Germinal center (tissue), 1 donor: ENCODE results near the gene MCAT.
"Not testable (repeated sequence)": the region's sequence is repeated elsewhere in the genome, so short reads cannot be mapped to it uniquely, and the experiment has no call there.

ENCODE experiments used
- DNase-seq: peaks from one replicate; pipeline ENCODE4 v3.0.0; 2012; ENCODE audit warnings: mixed read lengths, low spot score

MCAT gene

DNA sequence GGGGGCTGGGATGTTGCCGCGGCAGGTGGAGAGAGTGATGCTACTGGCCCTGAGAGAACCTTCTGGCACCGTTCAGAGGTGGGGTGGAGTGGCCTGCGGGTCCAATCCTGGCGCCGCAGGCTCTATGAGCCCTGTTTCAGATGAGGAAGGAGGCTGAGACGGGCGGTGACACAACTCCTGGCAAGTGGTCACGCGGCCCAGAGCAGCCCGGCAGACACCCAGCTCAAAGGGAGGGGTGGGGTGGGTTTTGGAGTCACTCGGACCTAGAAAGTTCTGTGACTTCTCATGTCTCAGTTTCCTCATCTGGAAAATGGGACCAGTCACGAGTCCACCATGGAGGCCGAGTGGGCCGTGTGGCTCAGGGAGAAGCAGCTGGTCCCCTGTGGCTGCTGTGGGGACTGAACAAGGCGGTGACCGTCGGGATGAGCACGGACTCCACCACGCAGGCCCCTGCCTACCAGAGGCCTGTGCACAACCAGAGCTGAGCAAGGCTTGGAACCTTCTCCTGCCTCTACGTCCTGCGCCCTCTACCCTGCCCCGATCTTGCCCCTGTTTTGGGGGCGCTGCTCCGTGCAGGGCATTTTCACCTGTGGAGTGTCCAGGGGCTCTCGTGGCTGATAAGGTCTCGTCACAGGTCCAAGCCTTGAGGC is 11.8 kb upstream of the MCAT start:
- no peak for DNase-seq

- no peak for DNase-seq
Observed at GRCh38 chr22:43153899-43154298, 10.7 kb upstream of the MCAT start.

DNA sequence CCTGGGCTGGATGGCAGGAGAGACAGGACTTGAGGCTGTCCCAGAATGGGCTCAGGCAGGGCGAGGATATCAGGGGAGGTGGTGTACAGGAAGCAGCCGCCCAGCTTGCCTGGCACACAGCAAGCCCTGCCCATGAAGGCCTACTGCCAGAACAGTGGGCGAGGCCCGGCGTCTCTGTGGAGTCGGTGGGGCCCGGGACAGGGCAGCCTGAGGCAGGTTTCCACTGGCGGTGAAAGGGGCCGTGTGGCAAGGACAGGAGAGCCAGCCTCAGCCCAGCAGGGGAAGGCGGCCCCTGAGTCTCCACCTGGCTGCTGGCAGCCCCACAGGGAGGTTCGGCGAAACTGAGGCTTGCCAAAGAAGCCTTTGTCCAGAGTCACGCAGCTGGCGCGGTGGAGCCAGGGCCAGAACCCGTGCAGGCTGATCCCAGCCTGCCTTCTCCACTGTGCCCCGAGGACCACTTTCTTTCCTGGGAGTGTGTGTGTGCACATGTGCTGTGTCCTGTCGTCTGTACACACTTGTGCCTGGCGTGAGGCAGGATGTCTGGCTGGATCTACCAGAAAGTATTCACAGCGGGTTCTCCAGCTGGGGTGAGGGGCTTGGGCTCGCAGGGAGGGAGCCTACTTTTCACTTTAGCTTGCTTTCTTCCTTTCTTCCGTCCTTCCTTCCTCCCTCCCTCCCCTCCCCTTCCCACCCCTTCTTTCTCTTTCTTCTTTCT is 9.3 kb upstream of the MCAT start:
- peak; percentile 67 for DNase-seq

DNA sequence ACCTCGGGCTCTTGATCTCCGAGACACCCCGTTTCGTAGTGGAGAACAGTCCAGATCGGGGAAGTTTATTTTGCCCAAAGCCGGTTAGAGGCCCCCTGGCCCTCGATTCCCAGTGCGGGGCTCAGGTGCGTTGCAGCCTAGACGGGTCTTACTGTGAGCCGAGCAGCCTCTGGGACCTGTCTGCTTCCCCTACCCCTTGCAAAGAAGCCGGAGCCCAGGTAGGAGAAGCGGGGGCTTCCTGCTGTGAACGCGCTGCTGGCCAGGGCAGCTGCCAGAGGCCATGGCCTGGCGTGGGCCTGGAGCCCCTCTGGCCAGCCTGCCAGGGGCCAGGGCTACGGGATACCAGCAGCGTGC is 8.8 kb upstream of the MCAT start:
- no peak for DNase-seq

- peak; percentile 83 for DNase-seq
Observed at GRCh38 chr22:43151251-43152002, 8.2 kb upstream of the MCAT start, which contains the start of gene TSPO. Gene TSPO, plus strand, starts transcription at chr22:43151559. Its CDS starts 7,680 bp downstream, at chr22:43159239.

GRCh38 chr22:43150731-43151206 is 7.6 kb upstream of the MCAT start:
- no peak for DNase-seq

GRCh38 chr22:43148581-43148980 is 5.4 kb upstream of the MCAT start:
- no peak for DNase-seq

- no peak for DNase-seq
Observed at GRCh38 chr22:43147821-43148220, 4.6 kb upstream of the MCAT start.

DNA sequence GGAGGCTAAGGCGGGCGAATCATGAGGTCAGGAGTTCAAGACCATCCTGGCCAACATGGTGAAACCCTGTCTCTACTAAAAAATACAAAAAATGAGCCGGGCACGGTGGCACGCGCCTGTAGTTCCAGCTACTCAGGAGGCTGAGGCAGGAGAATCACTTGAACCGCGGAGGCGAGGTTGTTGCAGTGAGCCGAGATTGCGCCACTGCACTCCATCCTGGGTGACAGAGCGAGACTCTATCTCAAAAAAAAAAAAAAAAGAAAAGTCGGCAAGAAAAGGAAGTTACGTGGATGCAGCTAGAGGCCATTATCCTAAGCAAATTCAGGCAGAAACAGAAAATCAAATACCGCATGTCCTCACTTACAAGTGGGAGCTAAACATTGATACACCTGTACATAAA is 3.1 kb upstream of the MCAT start:
- DNase-seq = not testable (repeated sequence)

GRCh38 chr22:43145371-43145770 is 2.2 kb upstream of the MCAT start:
- DNase-seq = not testable (repeated sequence)

DNA sequence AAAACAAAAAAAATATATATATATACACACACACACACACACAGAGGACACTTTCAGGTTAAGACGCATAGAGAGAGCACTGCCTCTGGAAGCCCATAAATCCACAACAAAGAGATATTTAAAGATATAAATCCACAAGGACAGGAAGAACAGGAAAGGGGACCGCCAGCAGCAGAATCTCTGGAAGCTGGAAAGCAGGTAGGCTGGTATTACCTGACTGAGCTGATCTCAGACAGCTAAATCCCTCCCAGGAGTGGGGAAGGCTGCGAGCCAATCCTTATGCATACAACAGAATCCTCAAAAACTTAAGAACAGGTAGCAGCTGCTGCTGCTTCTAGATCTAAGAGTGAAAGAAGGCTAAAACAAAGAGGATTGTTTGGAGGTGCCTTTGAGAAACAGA is 1.8 kb upstream of the MCAT start:
- DNase-seq = no peak

- DNase-seq = no peak
Observed at GRCh38 chr22:43136801-43137200, 6.4 kb downstream of the MCAT start.

DNA sequence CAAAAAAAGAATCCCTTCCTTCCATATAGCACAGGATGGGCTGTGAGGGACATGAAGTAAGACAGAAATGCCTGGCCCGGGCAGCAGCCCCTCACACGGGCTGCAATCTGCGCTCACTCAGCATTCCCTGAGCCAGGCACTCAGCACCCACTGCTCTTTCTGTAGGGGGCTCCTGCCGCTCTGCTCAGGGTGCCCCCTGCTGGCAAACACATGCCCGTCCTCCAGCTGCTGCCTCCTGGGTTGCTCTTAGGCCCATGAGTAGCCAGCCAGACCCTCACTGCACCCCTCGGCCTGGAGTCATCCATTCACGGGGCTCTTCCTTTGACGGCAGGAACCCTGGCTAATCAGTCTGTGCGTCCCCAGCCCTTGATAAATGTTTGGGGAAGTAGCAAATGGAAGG is 6.9 kb downstream of the MCAT start:
- peak; percentile 88 for DNase-seq

GRCh38 chr22:43135565-43135964 is 7.6 kb downstream of the MCAT start:
- DNase-seq = no peak

DNA sequence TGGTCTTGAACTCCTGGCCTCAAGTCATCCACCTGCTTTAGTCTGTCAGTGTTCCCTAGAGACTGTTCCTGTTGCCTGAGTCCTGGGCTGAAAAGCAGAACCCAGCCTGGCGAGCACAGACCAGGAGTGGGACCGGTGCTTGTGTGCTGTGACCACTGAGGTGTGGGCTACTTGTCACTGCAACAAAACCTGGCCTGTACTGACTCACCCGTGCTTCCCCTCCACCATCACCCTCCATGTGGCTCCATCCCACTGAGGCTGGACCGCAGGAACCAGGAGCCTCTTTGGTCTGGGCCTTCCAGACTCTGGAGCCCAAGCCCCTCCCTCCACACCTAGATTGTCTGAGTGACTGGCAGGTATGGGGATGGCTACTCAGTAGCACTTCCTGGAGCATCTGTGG is 8.6 kb downstream of the MCAT start:
- DNase-seq = no peak

DNA sequence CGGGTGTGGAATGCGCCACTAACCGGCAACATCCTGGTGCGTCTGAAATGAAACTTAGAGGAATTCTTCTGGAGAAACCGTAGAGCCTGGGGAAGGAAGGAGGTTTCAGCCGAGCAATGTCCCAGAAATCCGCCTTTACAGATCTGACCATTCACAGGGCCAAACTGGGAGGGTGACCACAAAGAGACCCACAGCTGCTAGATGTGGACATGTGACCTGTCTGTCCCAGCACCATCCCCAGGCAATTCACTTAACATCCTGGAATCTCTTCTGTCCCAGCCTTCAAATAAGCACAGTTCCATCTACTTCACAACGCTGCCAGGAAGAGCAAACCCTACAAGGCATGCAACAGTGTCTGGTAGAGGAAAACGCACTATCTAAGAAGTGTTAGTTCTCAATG is 9.8 kb downstream of the MCAT start:
- DNase-seq = no peak

DNA sequence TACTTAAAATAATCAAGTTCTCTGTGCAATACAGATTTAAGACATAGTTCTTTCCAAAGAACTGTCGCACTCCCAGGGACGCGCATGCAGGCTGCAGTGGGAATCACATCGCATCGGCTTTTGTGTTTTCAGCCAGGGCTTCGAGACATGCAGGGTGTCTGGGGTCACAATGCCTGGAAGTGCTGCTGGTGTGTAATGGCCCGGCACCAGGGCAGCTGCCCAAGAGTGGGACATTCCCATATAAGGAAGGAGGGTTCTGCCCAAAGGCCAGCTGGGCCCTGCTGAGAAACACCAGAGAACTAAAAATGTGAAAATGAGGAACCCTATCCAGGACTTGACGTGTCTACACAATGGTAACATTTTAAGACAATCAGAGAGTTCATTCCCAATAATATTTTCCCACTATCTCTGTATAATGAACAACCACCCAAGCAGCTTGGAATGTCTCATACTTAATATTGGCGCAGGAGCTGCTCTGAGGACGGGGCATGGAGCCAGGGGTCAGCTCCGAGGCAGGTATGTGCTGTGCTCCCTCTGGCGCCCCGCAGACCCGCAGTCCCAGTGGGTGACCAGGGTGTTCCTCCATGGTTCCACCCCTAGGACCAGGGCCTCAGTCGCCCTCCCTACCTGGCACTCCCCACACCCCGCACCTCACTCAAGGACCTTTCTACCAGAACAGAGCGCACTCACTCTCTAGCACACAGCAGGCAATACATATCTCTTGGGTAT is 11.3 kb downstream of the MCAT start:
- DNase-seq = no peak

- no peak for DNase-seq
Observed at GRCh38 chr22:43129426-43130425, 13.5 kb downstream of the MCAT start.

- DNase-seq = no peak
Observed at GRCh38 chr22:43128928-43129424, 14.2 kb downstream of the MCAT start.

- DNase-seq = no peak
Observed at GRCh38 chr22:43128116-43128515, 15.1 kb downstream of the MCAT start.
